Mesendoderm (in vitro differentiated cells): Measurements from ENCODE around the gene ZNF587B.
"Not testable (repeated sequence)": the region's sequence is repeated elsewhere in the genome, so short reads cannot be mapped to it uniquely, and the experiment has no call there.

Experiments
- DNase-seq: peaks from one replicate; pipeline ENCODE4 v3.0.0; 2013
- H2AK5ac ChIP-seq: 2 replicates; pipeline ENCODE4 v1.6.1; 2013; ENCODE audit warnings: low read length, inconsistent platforms
- H2BK120ac ChIP-seq: 2 replicates; pipeline ENCODE4 v1.6.1; 2013; ENCODE audit warnings: low read depth, mild to moderate bottlenecking, low read length, moderate library complexity, mixed read lengths
- H2BK15ac ChIP-seq: replicated peaks from 2 replicates; pipeline ENCODE4 v1.6.1; 2013; ENCODE audit warnings: low read depth, mild to moderate bottlenecking, moderate library complexity
- H2BK5ac ChIP-seq: 2 replicates; pipeline ENCODE4 v1.6.1; 2013; ENCODE audit warnings: low read length, inconsistent platforms
- H3K18ac ChIP-seq: 2 replicates; pipeline ENCODE4 v1.6.1; 2013; ENCODE audit warnings: mild to moderate bottlenecking, low read length, mixed read lengths
- H3K23ac ChIP-seq: one replicate; pipeline ENCODE4 v1.6.1; 2013; ENCODE audit warnings: low read length
- H3K27ac ChIP-seq: 2 replicates; pipeline ENCODE4 v1.5.1; 2013; ENCODE audit warnings: low read depth, mild to moderate bottlenecking, inconsistent platforms, low read length, moderate library complexity
- H3K27me3 ChIP-seq: 2 replicates; pipeline ENCODE4 v1.6.1; 2013; ENCODE audit warnings: low read length, control low read depth, mild to moderate bottlenecking, inconsistent platforms; ENCODE audit not compliant: insufficient read depth, poor library complexity
- H3K36me3 ChIP-seq: 2 replicates; pipeline ENCODE4 v1.6.1; 2013; ENCODE audit warnings: low read length, inconsistent platforms; ENCODE audit not compliant: control insufficient read depth, insufficient read depth
- H3K4ac ChIP-seq: one replicate; pipeline ENCODE4 v1.6.1; 2013; ENCODE audit warnings: low read depth, mild to moderate bottlenecking, low read length, moderate library complexity
- H3K4me1 ChIP-seq: 2 replicates; pipeline ENCODE4 v1.6.1; 2013; ENCODE audit warnings: low read depth, low read length, inconsistent platforms; ENCODE audit not compliant: control insufficient read depth
- H3K4me2 ChIP-seq: 2 replicates; pipeline ENCODE4 v1.6.1; 2013; ENCODE audit warnings: low read length
- H3K4me3 ChIP-seq: 2 replicates; pipeline ENCODE4 v1.5.1; 2013; ENCODE audit warnings: mild to moderate bottlenecking, low read length
- H3K56ac ChIP-seq: one replicate; pipeline ENCODE4 v1.6.1; 2013; ENCODE audit warnings: low read length
- H3K79me1 ChIP-seq: 2 replicates; pipeline ENCODE4 v1.6.1; 2013; ENCODE audit warnings: low read length, inconsistent platforms
- H3K79me2 ChIP-seq: 2 replicates; pipeline ENCODE4 v1.6.1; 2013; ENCODE audit warnings: mild to moderate bottlenecking, low read length; ENCODE audit not compliant: control insufficient read depth, insufficient read depth
- H3K9ac ChIP-seq: 2 replicates; pipeline ENCODE4 v1.6.1; 2013; ENCODE audit warnings: low read length, inconsistent platforms
- H4K5ac ChIP-seq: one replicate; pipeline ENCODE4 v1.6.1; 2013; ENCODE audit warnings: low read length
- H4K8ac ChIP-seq: one replicate; pipeline ENCODE4 v1.6.1; 2013; ENCODE audit warnings: low read depth, mild to moderate bottlenecking, control low read depth, low read length, moderate library complexity
- WGBS: extraction: QIAGEN DNeasy Blood & Tissue Kit; methylation state at CpG from one replicate; pipeline ENCODE4 v1.1.7; 2013; ENCODE audit warnings: low lambda C conversion rate, missing lambda C conversion rate; ENCODE audit not compliant: insufficient coverage; ENCODE audit errors: extremely low coverage; 5-methylcytosine and 5-hydroxymethylcytosine counted together

Gene ZNF587B

GRCh38 chr19:57810410-57811295, 19.4 kb upstream of the ZNF587B start:
- not testable (repeated sequence) for H2BK15ac ChIP-seq, H3K27me3 ChIP-seq, H3K4me1 ChIP-seq, H2AK5ac ChIP-seq, H2BK5ac ChIP-seq, H2BK120ac ChIP-seq, H3K4me3 ChIP-seq, H3K36me3 ChIP-seq, H3K23ac ChIP-seq, H4K5ac ChIP-seq, H3K56ac ChIP-seq, H3K9ac ChIP-seq, H3K4me2 ChIP-seq, H3K18ac ChIP-seq, H3K4ac ChIP-seq, H4K8ac ChIP-seq
- Histone ChIP-seq H3K27ac (peak overlapping the region; percentile 13), H3K79me1 (peaks cover 13% of the 10 kb centered on the region), H3K79me2 (peaks cover 32% of the 10 kb centered on the region)
- no CpG with 5 or more reads among the region's 17 CpGs for WGBS
- DNase-seq, result peak; percentile 95

GRCh38 chr19:57812226-57812625, 17.9 kb upstream of the ZNF587B start:
- no CpG with 5 or more reads among the region's 3 CpGs for WGBS
- peaks cover 3% of the 10 kb centered on the region for H3K4me1 ChIP-seq
- no peak overlapping the region for H2AK5ac ChIP-seq
- H3K36me3 ChIP-seq, result peaks cover 5% of the 10 kb centered on the region
- H4K5ac ChIP-seq, result no peak overlapping the region
- peaks cover 12% of the 10 kb centered on the region for H3K79me1 ChIP-seq
- H3K4me2 ChIP-seq, result peak overlapping the region; percentile 23
- H3K23ac ChIP-seq, result no peak overlapping the region
- no peak overlapping the region for H4K8ac ChIP-seq
- H2BK15ac ChIP-seq, result no peak overlapping the region
- no peak overlapping the region for H3K4ac ChIP-seq
- H3K9ac ChIP-seq, result no peak overlapping the region
- H3K4me3 ChIP-seq, result no peak overlapping the region
- H3K27ac ChIP-seq, result no peak overlapping the region
- no peak overlapping the region for H3K56ac ChIP-seq
- H3K27me3 ChIP-seq, result no peaks in the 10 kb centered on the region
- DNase-seq, result no peak
- no peak overlapping the region for H3K18ac ChIP-seq
- no peak overlapping the region for H2BK120ac ChIP-seq
- H3K79me2 ChIP-seq, result peaks cover 30% of the 10 kb centered on the region
- no peak overlapping the region for H2BK5ac ChIP-seq

- not testable (repeated sequence) for H3K27me3 ChIP-seq, H2BK5ac ChIP-seq, H3K4me2 ChIP-seq, H3K18ac ChIP-seq, H3K4ac ChIP-seq, H3K36me3 ChIP-seq, H2BK15ac ChIP-seq, H3K4me3 ChIP-seq, H2AK5ac ChIP-seq, H4K5ac ChIP-seq, H4K8ac ChIP-seq, H3K56ac ChIP-seq, H2BK120ac ChIP-seq, DNase-seq, H3K23ac ChIP-seq, H3K27ac ChIP-seq, H3K4me1 ChIP-seq
- H3K9ac ChIP-seq, result peak overlapping the region; percentile 42
- peaks cover 11% of the 10 kb centered on the region for H3K79me1 ChIP-seq
- WGBS, result no CpG with 5 or more reads among the region's 13 CpGs
- H3K79me2 ChIP-seq, result peaks cover 28% of the 10 kb centered on the region
Observed at GRCh38 chr19:57812975-57813820, 16.9 kb upstream of the ZNF587B start.

- peaks cover 28% of the 10 kb centered on the region for H3K79me2 ChIP-seq
- peak overlapping the region; percentile 87 for H3K4me3 ChIP-seq
- peak overlapping the region; percentile 98 for H3K56ac ChIP-seq
- peaks cover 7% of the 10 kb centered on the region for H3K79me1 ChIP-seq
- H3K4me2 ChIP-seq, result peak overlapping the region; percentile 60
- peak overlapping the region; percentile 94 for H3K9ac ChIP-seq
- H3K4me1 ChIP-seq, result peaks cover 3% of the 10 kb centered on the region
- WGBS, result no CpG with 5 or more reads among the region's 13 CpGs
- H3K36me3 ChIP-seq, result peaks cover 1% of the 10 kb centered on the region
- peak; percentile 65 for DNase-seq
- H4K5ac ChIP-seq, result no peak overlapping the region
- peak overlapping the region; percentile 28 for H3K4ac ChIP-seq
- H3K27ac ChIP-seq, result no peak overlapping the region
- no peak overlapping the region for H2AK5ac ChIP-seq
- no peak overlapping the region for H3K23ac ChIP-seq
- no peaks in the 10 kb centered on the region for H3K27me3 ChIP-seq
- no peak overlapping the region for H4K8ac ChIP-seq
- peak overlapping the region; percentile 86 for H2BK5ac ChIP-seq
- no peak overlapping the region for H2BK120ac ChIP-seq
- H3K18ac ChIP-seq, result peak overlapping the region; percentile 35
- H2BK15ac ChIP-seq, result no peak overlapping the region
Observed at GRCh38 chr19:57813919-57814504, 16.1 kb upstream of the ZNF587B start.

- peaks cover 1% of the 10 kb centered on the region for H3K36me3 ChIP-seq
- peaks cover 27% of the 10 kb centered on the region for H3K79me2 ChIP-seq
- WGBS, result no CpG with 5 or more reads among the region's 50 CpGs
- H3K56ac ChIP-seq, result peak within 1 kb of the TSS; percentile 98
- H3K27me3 ChIP-seq, result no peaks in the 10 kb centered on the region
- peak within 1 kb of the TSS; percentile 86 for H2BK5ac ChIP-seq
- H3K27ac ChIP-seq, result peak within 1 kb of the TSS; percentile 42
- peak; percentile 99 for DNase-seq
- H3K79me1 ChIP-seq, result peaks cover 6% of the 10 kb centered on the region
- peaks cover 2% of the 10 kb centered on the region for H3K4me1 ChIP-seq
- H3K4ac ChIP-seq, result peak within 1 kb of the TSS; percentile 28
- H2BK120ac ChIP-seq, result no peak within 1 kb of the TSS
- peak within 1 kb of the TSS; percentile 87 for H3K4me3 ChIP-seq
- H2BK15ac ChIP-seq, result no peak within 1 kb of the TSS
- H3K18ac ChIP-seq, result peak within 1 kb of the TSS; percentile 35
- H2AK5ac ChIP-seq, result no peak within 1 kb of the TSS
- no peak within 1 kb of the TSS for H3K23ac ChIP-seq
- H4K8ac ChIP-seq, result no peak within 1 kb of the TSS
- peak within 1 kb of the TSS; percentile 94 for H3K9ac ChIP-seq
- no peak within 1 kb of the TSS for H4K5ac ChIP-seq
- peak within 1 kb of the TSS; percentile 60 for H3K4me2 ChIP-seq
Observed at GRCh38 chr19:57814505-57815246, 15.4 kb upstream of the ZNF587B start, which contains the start of gene ZNF552. Gene ZNF552, minus strand, starts transcription at chr19:57814913. Its CDS starts 170 bp downstream, at chr19:57814743.
